ENCODE data around the gene MICU1. TPM values are rescaled to one million over a fixed set of nuclear protein-coding genes. Genes with fewer than 3 reads are reported as not detected.

Gene MICU1
- total and polyA plus RNA-seq, 2 of the 13 experiments (the other 11 are each of a cell fraction or from before 2014, with no cell fraction given) = 32.5 to 56.1 TPM

GRCh38 chr10:72334825-72335393 lies 291.0 kb downstream of the MICU1 start (continued):
- TF ChIP-seq CREB3 (CRISPR knock-in tag; IDR thresholded peaks at IDR 0.05) (no peak), CBX2 (IDR thresholded peaks at IDR 0.05; ENCODE audit: low read depth, low read length) (no peak), CBX2 (CRISPR knock-in tag; IDR thresholded peaks at IDR 0.05; ENCODE audit: low read depth) (no peak), HDAC2 (CRISPR knock-in tag; IDR thresholded peaks at IDR 0.05) (peak; percentile 90), ATF3 (CRISPR knock-in tag; IDR thresholded peaks at IDR 0.05) (peak; percentile 34), HIVEP1 (CRISPR knock-in tag; IDR thresholded peaks at IDR 0.05) (0 out of 2 replicates have a peak, but pooled peaks have one; percentile 6), KAT2B (IDR thresholded peaks at IDR 0.05; ENCODE audit: borderline replicate concordance, low read depth, low read length) (no peak), KLF9 (CRISPR knock-in tag; IDR thresholded peaks at IDR 0.05; ENCODE audit: low read depth) (no peak), TSC22D2 (CRISPR knock-in tag; IDR thresholded peaks at IDR 0.05; ENCODE audit: borderline replicate concordance) (0 out of 2 replicates have a peak, but pooled peaks have one; percentile 48), ISX (CRISPR knock-in tag; conservative IDR thresholded peaks at IDR 0.05) (no peak), SIX4 (CRISPR knock-in tag; IDR thresholded peaks at IDR 0.05) (no peak), GATAD2A (CRISPR knock-in tag; IDR thresholded peaks at IDR 0.05) (peak; percentile 91), ZNF589 (CRISPR knock-in tag; conservative IDR thresholded peaks at IDR 0.05) (no peak), RAD51 (IDR thresholded peaks at IDR 0.05; ENCODE audit: borderline replicate concordance) (no peak), NFYC (CRISPR knock-in tag; IDR thresholded peaks at IDR 0.05) (no peak), NONO (IDR thresholded peaks at IDR 0.05) (no peak), NONO (CRISPR knock-in tag; conservative IDR thresholded peaks at IDR 0.05) (peak; percentile 88), MATR3 (CRISPR knock-in tag; IDR thresholded peaks at IDR 0.05) (no peak), KLF15 (CRISPR knock-in tag; IDR thresholded peaks at IDR 0.05; ENCODE audit: borderline replicate concordance) (no peak), ZKSCAN5 (CRISPR knock-in tag; IDR thresholded peaks at IDR 0.05) (no peak), WIZ (CRISPR knock-in tag; IDR thresholded peaks at IDR 0.05) (no peak), ZBTB44 (CRISPR knock-in tag; IDR thresholded peaks at IDR 0.05) (peak; percentile 33; the same call in 1 of the 2 replicates), PAWR (CRISPR knock-in tag; IDR thresholded peaks at IDR 0.05; ENCODE audit: borderline replicate concordance) (no peak), PRDM10 (CRISPR knock-in tag; IDR thresholded peaks at IDR 0.05; ENCODE audit: low read depth) (peak; percentile 72; the same call in 1 of the 2 replicates), RARG (CRISPR knock-in tag; IDR thresholded peaks at IDR 0.05; ENCODE audit: low read depth) (no peak), ETV5 (CRISPR knock-in tag; IDR thresholded peaks at IDR 0.05; ENCODE audit: borderline replicate concordance) (peak; percentile 96), ZNF207 (IDR thresholded peaks at IDR 0.05; ENCODE audit: borderline replicate concordance) (no peak)

Data from HepG2 (cell line).